Measurements from ENCODE around the gene POLN.
"Not testable (repeated sequence)": the region's sequence is repeated elsewhere in the genome, so short reads cannot be mapped to it uniquely, and the experiment has no call there.

Gene POLN

GRCh38 chr4:2161092-2161703, 80.7 kb downstream of the POLN start:
- H3K4me1 ChIP-seq (ENCODE audit: control extremely low read depth in 1 of 4, control insufficient read depth in 4 of 4, insufficient read depth in 4 of 4, low read length in 3 of 4); DNase-seq; H3K27ac ChIP-seq (ENCODE audit: insufficient read depth in 1 of 2, low read depth in 1 of 2, low read length in 2 of 2, poor library complexity in 1 of 2, severe bottlenecking in 2 of 2); H3K9me3 ChIP-seq (ENCODE audit: control extremely low read depth in 1 of 5, control insufficient read depth in 4 of 5, insufficient read depth in 2 of 5, low read depth in 1 of 5, low read length in 4 of 5); H3K36me3 ChIP-seq (ENCODE audit: control insufficient read depth in 4 of 4, insufficient read depth in 4 of 4, low read length in 3 of 4); H3K4me3 ChIP-seq (ENCODE audit: control insufficient read depth in 1 of 7, extremely low read depth in 1 of 7, insufficient read depth in 4 of 7, low read depth in 2 of 7, low read length in 6 of 7); H3K27me3 ChIP-seq (replicated peaks in 2 of 5; ENCODE audit: control insufficient read depth in 4 of 5, insufficient read depth in 5 of 5, low read length in 4 of 5); CTCF ChIA-PET; POLR2A ChIA-PET: not testable (repeated sequence)
- 92% methylated on average over 25 of the region's 40 CpGs for WGBS (ENCODE audit: insufficient coverage)

GRCh38 chr4:2159931-2160330, 82.0 kb downstream of the POLN start:
- Histone ChIP-seq H3K36me3 (ENCODE audit: control insufficient read depth in 4 of 4, insufficient read depth in 4 of 4, low read length in 3 of 4) (no peaks in the 10 kb centered on the region), H3K27me3 (replicated peaks in 2 of 5; ENCODE audit: control insufficient read depth in 4 of 5, insufficient read depth in 5 of 5, low read length in 4 of 5) (no peaks in the 10 kb centered on the region), H3K4me1 (ENCODE audit: control extremely low read depth in 1 of 4, control insufficient read depth in 4 of 4, insufficient read depth in 4 of 4, low read length in 3 of 4) (no peaks in the 10 kb centered on the region), H3K27ac (ENCODE audit: insufficient read depth in 1 of 2, low read depth in 1 of 2, low read length in 2 of 2, poor library complexity in 1 of 2, severe bottlenecking in 2 of 2) (no peak overlapping the region), H3K4me3 (ENCODE audit: control insufficient read depth in 1 of 7, extremely low read depth in 1 of 7, insufficient read depth in 4 of 7, low read depth in 2 of 7, low read length in 6 of 7) (no peak overlapping the region), H3K9me3 (ENCODE audit: control extremely low read depth in 1 of 5, control insufficient read depth in 4 of 5, insufficient read depth in 2 of 5, low read depth in 1 of 5, low read length in 4 of 5) (peaks cover 0 to 2% (median 0%) of the 10 kb centered on the region in 5 experiments)
- 100% methylated on average over 1 of the region's 2 CpGs for WGBS (ENCODE audit: insufficient coverage)
- ChIA-PET POLR2A (no interaction called here), CTCF (no interaction called here)
- DNase-seq, result no peak

GRCh38 chr4:2155246-2155645, 86.7 kb downstream of the POLN start:
- ChIA-PET POLR2A (interaction anchor here (1.1 kb wide), 1 partner anchor 19 kb away, joined by 5 read pairs; no protein-coding TSS in a partner anchor), CTCF (no interaction called here)
- Histone ChIP-seq H3K9me3 (ENCODE audit: control extremely low read depth in 1 of 5, control insufficient read depth in 4 of 5, insufficient read depth in 2 of 5, low read depth in 1 of 5, low read length in 4 of 5) (peaks cover 0 to 9% (median 0%) of the 10 kb centered on the region in 5 experiments), H3K36me3 (ENCODE audit: control insufficient read depth in 4 of 4, insufficient read depth in 4 of 4, low read length in 3 of 4) (no peaks in the 10 kb centered on the region), H3K4me1 (ENCODE audit: control extremely low read depth in 1 of 4, control insufficient read depth in 4 of 4, insufficient read depth in 4 of 4, low read length in 3 of 4) (no peaks in the 10 kb centered on the region), H3K27me3 (replicated peaks in 2 of 5; ENCODE audit: control insufficient read depth in 4 of 5, insufficient read depth in 5 of 5, low read length in 4 of 5) (peaks cover 0 to 3% (median 0%) of the 10 kb centered on the region in 5 experiments), H3K27ac (ENCODE audit: insufficient read depth in 1 of 2, low read depth in 1 of 2, low read length in 2 of 2, poor library complexity in 1 of 2, severe bottlenecking in 2 of 2) (no peak overlapping the region), H3K4me3 (ENCODE audit: control insufficient read depth in 1 of 7, extremely low read depth in 1 of 7, insufficient read depth in 4 of 7, low read depth in 2 of 7, low read length in 6 of 7) (no peak overlapping the region)
- WGBS (ENCODE audit: insufficient coverage), result 98% methylated on average over 4 of the region's 7 CpGs
- no peak for DNase-seq

- Histone ChIP-seq H3K27me3 (replicated peaks in 2 of 5; ENCODE audit: control insufficient read depth in 4 of 5, insufficient read depth in 5 of 5, low read length in 4 of 5) (peaks cover 0 to 3% (median 0%) of the 10 kb centered on the region in 5 experiments), H3K4me1 (ENCODE audit: control extremely low read depth in 1 of 4, control insufficient read depth in 4 of 4, insufficient read depth in 4 of 4, low read length in 3 of 4) (no peaks in the 10 kb centered on the region), H3K36me3 (ENCODE audit: control insufficient read depth in 4 of 4, insufficient read depth in 4 of 4, low read length in 3 of 4) (no peaks in the 10 kb centered on the region), H3K4me3 (ENCODE audit: control insufficient read depth in 1 of 7, extremely low read depth in 1 of 7, insufficient read depth in 4 of 7, low read depth in 2 of 7, low read length in 6 of 7) (no peak overlapping the region), H3K27ac (ENCODE audit: insufficient read depth in 1 of 2, low read depth in 1 of 2, low read length in 2 of 2, poor library complexity in 1 of 2, severe bottlenecking in 2 of 2) (no peak overlapping the region), H3K9me3 (ENCODE audit: control extremely low read depth in 1 of 5, control insufficient read depth in 4 of 5, insufficient read depth in 2 of 5, low read depth in 1 of 5, low read length in 4 of 5) (peaks cover 0 to 9% (median 0%) of the 10 kb centered on the region in 5 experiments)
- WGBS (ENCODE audit: insufficient coverage), result no CpG with 5 or more reads among the region's 2 CpGs
- no peak for DNase-seq
- ChIA-PET CTCF (no interaction called here), POLR2A (no interaction called here)
These were observed 87.6 kb downstream of the POLN start for GRCh38 chr4:2154215-2154740.

DNA sequence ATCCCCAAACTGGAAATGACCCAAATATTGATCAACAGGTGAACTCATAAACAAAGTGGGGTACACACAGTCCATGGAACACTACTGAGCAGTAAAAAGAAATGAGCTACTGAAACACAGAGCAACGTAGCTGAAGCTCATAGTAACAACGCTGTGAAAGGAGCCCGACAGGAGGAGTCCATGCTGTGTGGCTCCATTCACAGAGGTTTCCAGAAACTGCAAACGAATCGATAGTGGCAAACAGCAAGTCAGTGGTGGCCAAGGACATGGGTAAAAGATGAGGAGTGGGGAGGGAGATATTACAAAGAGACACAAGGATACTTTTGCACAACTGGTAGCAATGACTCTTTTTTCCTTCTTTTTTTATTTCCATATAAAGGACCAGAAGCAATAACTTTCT, 90.4 kb downstream of the POLN start:
- Histone ChIP-seq H3K4me1 (ENCODE audit: control extremely low read depth in 1 of 4, control insufficient read depth in 4 of 4, insufficient read depth in 4 of 4, low read length in 3 of 4) (no peaks in the 10 kb centered on the region), H3K36me3 (ENCODE audit: control insufficient read depth in 4 of 4, insufficient read depth in 4 of 4, low read length in 3 of 4) (no peaks in the 10 kb centered on the region), H3K9me3 (ENCODE audit: control extremely low read depth in 1 of 5, control insufficient read depth in 4 of 5, insufficient read depth in 2 of 5, low read depth in 1 of 5, low read length in 4 of 5) (peaks cover 0 to 9% (median 0%) of the 10 kb centered on the region in 5 experiments), H3K27me3 (replicated peaks in 2 of 5; ENCODE audit: control insufficient read depth in 4 of 5, insufficient read depth in 5 of 5, low read length in 4 of 5) (peaks cover 0 to 3% (median 0%) of the 10 kb centered on the region in 5 experiments), H3K27ac (ENCODE audit: insufficient read depth in 1 of 2, low read depth in 1 of 2, low read length in 2 of 2, poor library complexity in 1 of 2, severe bottlenecking in 2 of 2) (no peak overlapping the region), H3K4me3 (ENCODE audit: control insufficient read depth in 1 of 7, extremely low read depth in 1 of 7, insufficient read depth in 4 of 7, low read depth in 2 of 7, low read length in 6 of 7) (no peak overlapping the region)
- POLR2A ChIA-PET, result no interaction called here
- WGBS (ENCODE audit: insufficient coverage), result 94% methylated on average over 3 of the region's 5 CpGs
- no peak for DNase-seq
- CTCF ChIA-PET, result interaction anchor here (1.0 kb wide), 1 partner anchor 10 kb away, joined by 3 read pairs; no protein-coding TSS in a partner anchor

GRCh38 chr4:2150076-2150475, 91.8 kb downstream of the POLN start:
- Histone ChIP-seq H3K27me3 (replicated peaks in 2 of 5; ENCODE audit: control insufficient read depth in 4 of 5, insufficient read depth in 5 of 5, low read length in 4 of 5) (peaks cover 0 to 3% (median 0%) of the 10 kb centered on the region in 5 experiments), H3K27ac (ENCODE audit: insufficient read depth in 1 of 2, low read depth in 1 of 2, low read length in 2 of 2, poor library complexity in 1 of 2, severe bottlenecking in 2 of 2) (no peak overlapping the region), H3K4me3 (ENCODE audit: control insufficient read depth in 1 of 7, extremely low read depth in 1 of 7, insufficient read depth in 4 of 7, low read depth in 2 of 7, low read length in 6 of 7) (no peak overlapping the region), H3K36me3 (ENCODE audit: control insufficient read depth in 4 of 4, insufficient read depth in 4 of 4, low read length in 3 of 4) (no peaks in the 10 kb centered on the region), H3K9me3 (ENCODE audit: control extremely low read depth in 1 of 5, control insufficient read depth in 4 of 5, insufficient read depth in 2 of 5, low read depth in 1 of 5, low read length in 4 of 5) (peaks cover 0 to 9% (median 0%) of the 10 kb centered on the region in 5 experiments), H3K4me1 (ENCODE audit: control extremely low read depth in 1 of 4, control insufficient read depth in 4 of 4, insufficient read depth in 4 of 4, low read length in 3 of 4) (no peaks in the 10 kb centered on the region)
- DNase-seq, result no peak
- WGBS (ENCODE audit: insufficient coverage), result no CpG with 5 or more reads among the region's 1 CpG
- CTCF ChIA-PET, result no interaction called here
- POLR2A ChIA-PET, result no interaction called here

DNA sequence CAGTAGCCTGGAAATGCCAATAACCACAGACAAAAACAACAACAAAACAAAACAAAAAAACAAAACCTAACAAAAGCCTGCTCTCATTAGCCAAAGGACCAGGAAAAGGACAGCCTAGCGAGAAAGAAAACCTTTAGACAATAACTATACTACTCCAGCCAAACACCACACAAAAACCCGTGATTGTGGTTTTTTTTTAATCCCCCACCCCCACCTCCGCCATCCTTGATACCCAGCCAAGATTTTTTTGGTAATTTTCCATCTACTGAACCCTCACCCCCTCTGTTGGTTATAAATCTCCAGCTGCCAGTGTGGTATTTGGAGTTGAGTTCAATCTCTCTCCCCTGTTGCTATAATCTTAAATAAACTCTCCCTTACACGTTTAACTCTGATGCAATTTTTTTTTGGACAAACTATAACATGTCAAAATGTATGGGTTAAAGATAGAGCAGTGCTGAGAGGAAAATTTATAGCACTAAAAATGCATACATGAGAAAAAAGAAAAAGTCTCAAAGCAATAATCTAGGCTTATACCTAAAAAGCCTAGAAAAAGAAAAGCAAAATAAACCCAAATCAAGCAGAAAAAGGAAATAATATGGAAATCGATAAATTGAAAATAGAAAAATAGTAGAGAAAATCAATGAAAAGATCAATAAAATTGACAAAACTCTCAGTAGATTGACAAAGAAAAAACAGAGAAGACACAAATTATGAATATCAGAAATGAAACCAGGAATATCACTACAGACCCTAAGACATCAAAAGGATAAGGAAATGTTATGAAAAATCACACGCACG, 99.1 kb downstream of the POLN start:
- Histone ChIP-seq H3K27ac (ENCODE audit: insufficient read depth in 1 of 2, low read depth in 1 of 2, low read length in 2 of 2, poor library complexity in 1 of 2, severe bottlenecking in 2 of 2) (no peak overlapping the region), H3K36me3 (ENCODE audit: control insufficient read depth in 4 of 4, insufficient read depth in 4 of 4, low read length in 3 of 4) (no peaks in the 10 kb centered on the region), H3K4me1 (ENCODE audit: control extremely low read depth in 1 of 4, control insufficient read depth in 4 of 4, insufficient read depth in 4 of 4, low read length in 3 of 4) (no peaks in the 10 kb centered on the region), H3K4me3 (ENCODE audit: control insufficient read depth in 1 of 7, extremely low read depth in 1 of 7, insufficient read depth in 4 of 7, low read depth in 2 of 7, low read length in 6 of 7) (no peak overlapping the region), H3K27me3 (replicated peaks in 2 of 5; ENCODE audit: control insufficient read depth in 4 of 5, insufficient read depth in 5 of 5, low read length in 4 of 5) (peaks cover 0 to 7% (median 0%) of the 10 kb centered on the region in 5 experiments), H3K9me3 (ENCODE audit: control extremely low read depth in 1 of 5, control insufficient read depth in 4 of 5, insufficient read depth in 2 of 5, low read depth in 1 of 5, low read length in 4 of 5) (peaks cover 0 to 2% (median 0%) of the 10 kb centered on the region in 5 experiments)
- no peak for DNase-seq
- ChIA-PET POLR2A (no interaction called here), CTCF (no interaction called here)
- 100% methylated on average over 1 of the region's 7 CpGs for WGBS (ENCODE audit: insufficient coverage)

All from common myeloid progenitor, CD34-positive (primary cell).